HG03460 (cell line): ENCODE results near the gene MIR17HG.
"Not testable (repeated sequence)": the region's sequence is repeated elsewhere in the genome, so short reads cannot be mapped to it uniquely, and the experiment has no call there.

ENCODE experiments used
- ATAC-seq: cut with Tn5 transposase; IDR thresholded peaks from one replicate; pipeline ENCODE4 v1.9.1; 2021; ENCODE audit not compliant: unreplicated experiment

The MIR17HG gene

DNA sequence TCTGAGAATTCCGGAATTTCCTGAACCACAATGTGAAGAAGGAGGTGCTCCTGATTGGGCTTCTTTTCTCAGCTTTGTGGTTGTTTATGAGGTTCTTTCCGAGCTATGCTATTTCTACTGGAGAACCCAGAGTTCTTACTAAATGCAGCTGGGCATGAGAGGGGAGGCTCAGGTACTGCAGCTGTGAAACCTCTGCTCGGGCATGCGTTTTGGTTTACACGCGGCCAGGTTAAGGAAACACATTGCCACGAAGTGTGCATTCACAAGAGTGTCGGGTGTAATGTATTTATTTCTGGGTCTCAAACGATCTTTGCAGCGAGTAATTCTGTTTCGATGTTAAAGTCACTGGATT, 661 bp upstream of the MIR17HG start:
- ATAC-seq: peak; percentile 22

DNA sequence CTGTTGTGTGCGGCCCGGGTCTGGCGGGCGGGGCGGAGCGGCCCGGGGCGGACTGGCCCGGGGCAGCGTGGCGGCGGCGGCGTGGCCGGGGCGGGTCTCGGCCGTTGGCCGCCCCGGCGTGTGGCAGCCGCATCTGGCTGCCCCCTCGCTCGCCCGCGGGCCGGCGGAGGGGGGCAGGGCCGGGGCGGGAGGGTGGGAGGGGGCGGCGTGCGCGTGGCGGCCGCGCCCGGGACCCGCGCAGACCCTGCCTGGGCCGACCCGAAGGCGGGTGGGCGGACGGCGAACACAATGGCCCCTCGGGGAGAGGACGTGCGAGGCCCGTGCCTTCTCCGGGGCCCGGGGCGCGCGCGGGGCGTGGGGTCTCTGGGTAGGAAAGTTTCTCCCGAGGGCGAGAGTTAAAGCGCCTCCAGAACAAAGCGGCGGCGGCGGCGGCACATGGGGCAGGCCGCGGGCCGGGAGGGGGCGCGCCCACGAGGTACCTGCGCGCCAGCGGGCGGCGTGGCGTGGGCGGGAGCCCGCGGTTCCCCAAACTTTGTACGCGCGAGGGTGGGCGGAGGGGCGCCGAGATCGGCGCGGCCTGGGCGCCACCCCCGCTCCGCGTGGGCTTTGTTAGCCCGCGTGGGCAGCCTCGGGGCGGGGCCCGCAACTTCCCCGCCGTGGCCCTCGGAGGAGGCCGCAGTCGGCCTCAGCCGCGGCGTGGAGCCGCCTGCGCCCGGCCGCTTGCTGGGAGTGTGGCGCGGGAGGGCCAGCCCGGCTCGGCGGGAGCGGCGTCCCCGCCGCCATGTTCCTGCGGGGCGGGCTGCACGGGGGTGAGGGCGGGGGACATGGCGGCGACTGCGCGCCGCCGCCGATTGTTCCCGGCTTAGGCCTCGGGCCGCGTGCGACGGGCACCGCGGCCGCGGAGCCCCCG, 764 bp downstream of the MIR17HG start:
- peak; percentile 25 for ATAC-seq

DNA sequence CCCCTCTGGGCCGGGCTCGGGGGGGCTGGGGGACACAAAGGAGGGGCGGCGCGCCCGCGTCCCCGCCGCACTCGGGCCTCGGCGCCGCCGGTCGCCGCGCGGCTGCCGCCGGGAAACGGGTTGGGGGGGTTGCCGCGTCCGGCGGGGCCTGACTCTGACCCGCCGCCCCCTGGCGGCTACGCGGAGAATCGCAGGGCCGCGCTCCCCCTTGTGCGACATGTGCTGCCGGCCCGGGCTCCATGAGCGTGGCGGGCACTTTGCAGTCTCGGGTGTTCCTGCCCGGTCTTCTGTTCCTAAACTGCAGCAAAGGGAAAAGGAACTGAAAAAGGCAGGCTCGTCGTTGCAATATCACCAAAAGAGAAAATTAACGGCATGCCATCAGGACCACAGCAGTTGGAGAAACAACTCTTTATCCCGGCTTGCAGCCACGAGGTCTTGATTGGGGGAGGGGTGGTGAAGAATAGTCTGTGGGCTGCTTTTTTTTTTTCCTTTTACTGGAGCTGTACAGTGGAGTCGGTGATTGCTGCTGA, 1.5 kb downstream of the MIR17HG start:
- peak; percentile 48 for ATAC-seq

DNA sequence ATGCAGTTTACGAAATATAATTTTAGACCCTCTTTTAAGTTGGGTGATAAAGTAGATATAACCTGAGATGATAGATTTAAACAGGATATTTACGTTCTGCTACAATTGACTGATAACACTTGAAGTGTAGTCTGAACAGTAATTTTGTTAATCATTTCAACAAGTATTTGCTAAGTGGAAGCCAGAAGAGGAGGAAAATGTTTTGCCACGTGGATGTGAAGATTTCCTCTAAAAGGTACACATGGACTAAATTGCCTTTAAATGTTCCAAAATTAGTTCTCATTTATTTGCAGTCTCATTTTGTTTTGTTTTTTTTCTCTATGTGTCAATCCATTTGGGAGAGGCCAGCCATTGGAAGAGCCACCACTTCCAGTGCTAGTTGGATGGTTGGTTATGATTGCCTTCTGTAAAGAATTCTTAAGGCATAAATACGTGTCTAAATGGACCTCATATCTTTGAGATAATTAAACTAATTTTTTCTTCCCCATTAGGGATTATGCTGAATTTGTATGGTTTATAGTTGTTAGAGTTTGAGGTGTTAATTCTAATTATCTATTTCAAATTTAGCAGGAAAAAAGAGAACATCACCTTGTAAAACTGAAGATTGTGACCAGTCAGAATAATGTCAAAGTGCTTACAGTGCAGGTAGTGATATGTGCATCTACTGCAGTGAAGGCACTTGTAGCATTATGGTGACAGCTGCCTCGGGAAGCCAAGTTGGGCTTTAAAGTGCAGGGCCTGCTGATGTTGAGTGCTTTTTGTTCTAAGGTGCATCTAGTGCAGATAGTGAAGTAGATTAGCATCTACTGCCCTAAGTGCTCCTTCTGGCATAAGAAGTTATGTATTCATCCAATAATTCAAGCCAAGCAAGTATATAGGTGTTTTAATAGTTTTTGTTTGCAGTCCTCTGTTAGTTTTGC, 2.8 kb downstream of the MIR17HG start:
- ATAC-seq: no peak

DNA sequence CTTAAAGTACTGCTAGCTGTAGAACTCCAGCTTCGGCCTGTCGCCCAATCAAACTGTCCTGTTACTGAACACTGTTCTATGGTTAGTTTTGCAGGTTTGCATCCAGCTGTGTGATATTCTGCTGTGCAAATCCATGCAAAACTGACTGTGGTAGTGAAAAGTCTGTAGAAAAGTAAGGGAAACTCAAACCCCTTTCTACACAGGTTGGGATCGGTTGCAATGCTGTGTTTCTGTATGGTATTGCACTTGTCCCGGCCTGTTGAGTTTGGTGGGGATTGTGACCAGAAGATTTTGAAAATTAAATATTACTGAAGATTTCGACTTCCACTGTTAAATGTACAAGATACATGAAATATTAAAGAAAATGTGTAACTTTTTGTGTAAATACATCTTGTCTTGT, 3.6 kb downstream of the MIR17HG start:
- ATAC-seq: no peak

DNA sequence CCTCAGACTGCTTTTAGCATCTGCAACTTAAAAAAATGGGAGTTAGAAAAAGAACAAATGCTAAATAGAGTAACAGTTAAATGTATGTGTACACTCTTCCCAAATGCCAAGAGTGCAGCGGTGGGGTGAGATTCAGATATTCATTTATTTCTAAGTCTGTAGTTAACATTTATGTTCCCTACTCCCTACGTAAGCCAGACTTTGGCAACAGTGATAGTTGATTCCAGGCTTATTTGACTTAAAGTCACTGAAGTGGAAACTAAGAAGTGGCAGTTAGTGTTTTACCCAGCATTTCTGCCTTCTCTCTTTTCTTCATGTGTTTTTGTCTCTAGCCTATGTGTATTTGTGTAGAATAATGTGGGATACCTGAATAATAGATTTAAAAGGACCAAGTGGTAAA, 4.5 kb downstream of the MIR17HG start:
- no peak for ATAC-seq

DNA sequence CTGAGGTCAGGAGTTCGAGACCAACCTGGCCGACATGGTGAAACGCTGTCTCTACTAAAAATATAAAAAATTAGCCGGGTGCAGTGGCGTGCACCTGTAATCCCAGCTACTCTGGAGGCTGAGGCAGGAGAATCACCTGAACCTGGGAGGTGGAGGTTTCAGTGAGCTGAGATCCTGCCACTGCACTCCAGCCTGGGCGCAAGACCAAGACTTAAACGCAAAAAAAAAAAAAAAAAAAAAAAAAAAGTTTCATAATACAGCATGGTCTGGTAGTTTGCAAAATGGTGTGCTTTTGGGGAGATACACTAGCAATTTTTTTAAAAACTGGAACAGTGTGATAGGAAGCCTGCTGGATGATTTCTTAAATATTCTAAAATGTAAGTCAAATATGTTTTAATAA, 5.4 kb downstream of the MIR17HG start:
- ATAC-seq: not testable (repeated sequence)

DNA sequence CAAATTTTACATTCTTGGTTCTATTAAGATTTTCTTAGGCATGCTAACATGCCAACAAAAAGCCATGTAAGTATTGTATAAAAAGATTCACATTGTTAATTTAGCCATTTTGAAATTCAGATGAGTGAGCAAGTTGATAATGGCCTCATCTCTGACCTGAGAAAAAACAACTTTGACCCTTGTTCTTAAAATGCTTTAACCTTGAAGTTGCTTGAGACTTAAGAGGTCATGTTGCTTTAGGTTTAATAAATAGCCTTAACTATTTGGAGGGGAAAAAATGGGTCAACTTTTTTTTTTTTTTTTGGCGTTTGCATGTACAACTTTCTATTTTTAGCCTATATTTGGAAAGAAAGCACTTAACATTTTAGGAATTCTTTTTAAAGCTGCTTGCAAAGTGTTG, 6.0 kb downstream of the MIR17HG start:
- ATAC-seq: no peak

DNA sequence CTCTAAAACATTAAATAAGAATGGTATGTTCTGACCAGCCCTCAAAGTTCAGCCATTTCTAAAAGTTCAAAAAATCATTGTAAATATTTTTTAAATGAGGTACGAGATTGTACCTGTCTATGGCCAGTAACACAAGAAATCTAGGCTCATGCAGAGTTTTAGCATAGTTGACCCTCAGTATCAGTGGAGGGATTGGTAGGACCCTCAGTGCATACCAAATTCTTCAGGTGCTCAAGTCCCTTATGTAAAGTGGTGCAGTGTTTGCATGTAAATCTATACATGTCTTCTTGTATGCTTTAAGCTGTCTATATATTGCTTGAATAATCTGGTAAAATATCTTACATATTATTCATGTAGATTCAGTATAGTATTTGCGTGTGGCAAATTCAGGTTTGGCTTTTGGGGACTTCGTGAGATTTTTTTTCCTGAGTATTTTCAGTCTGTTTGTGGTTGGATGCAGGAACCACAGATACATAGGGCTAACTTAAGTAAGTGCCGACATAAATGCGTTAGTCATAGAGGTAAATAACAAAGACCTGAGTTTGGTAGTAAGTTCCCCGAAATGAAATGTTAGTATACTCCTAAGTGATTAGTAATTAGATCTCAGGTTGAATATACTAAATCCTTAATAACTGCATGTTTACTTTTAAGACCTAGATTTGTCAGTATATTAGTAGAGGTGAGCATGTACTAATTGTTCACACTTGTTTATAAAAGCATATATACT, 7.8 kb downstream of the MIR17HG start:
- ATAC-seq: no peak

DNA sequence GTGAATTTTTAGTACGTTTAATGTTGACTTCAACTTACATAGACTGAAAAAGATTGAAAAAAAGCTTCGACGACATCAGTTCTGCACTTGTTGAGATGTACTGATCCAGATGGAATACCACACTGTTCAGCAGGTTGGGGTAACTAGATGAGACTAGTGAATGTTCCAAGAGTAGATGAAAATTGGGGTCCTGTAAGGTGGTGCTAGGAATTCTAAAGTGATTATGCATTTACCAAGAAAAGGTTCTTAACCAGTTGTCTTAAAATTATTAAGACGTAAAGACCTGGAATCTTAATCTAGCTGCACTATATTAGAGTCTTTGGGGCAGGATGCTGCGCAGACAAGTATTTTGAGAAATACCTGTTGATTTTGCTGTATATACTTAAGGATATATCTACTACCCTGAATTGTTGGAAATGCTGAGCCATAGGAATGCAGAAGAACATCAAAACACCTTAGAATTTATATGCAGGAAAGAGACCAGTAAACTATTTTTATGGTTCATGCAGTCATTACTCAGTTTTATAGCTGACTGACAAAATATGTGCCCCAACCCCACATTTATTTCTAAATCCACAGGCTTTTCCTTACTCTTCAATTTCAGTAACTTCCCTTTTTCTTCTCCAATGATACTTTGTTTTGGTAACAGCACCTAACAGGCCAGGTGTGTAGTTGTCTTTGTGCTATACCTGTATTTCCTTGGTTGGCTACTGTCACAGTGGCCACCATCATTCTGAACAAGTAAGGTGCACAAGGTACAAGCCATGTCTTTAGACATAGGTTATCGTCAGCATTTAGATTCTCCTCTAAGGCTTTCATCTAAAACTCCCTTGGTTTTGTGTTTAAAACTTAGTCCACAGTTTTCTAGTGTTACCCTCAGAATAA, 8.6 kb downstream of the MIR17HG start:
- no peak for ATAC-seq

DNA sequence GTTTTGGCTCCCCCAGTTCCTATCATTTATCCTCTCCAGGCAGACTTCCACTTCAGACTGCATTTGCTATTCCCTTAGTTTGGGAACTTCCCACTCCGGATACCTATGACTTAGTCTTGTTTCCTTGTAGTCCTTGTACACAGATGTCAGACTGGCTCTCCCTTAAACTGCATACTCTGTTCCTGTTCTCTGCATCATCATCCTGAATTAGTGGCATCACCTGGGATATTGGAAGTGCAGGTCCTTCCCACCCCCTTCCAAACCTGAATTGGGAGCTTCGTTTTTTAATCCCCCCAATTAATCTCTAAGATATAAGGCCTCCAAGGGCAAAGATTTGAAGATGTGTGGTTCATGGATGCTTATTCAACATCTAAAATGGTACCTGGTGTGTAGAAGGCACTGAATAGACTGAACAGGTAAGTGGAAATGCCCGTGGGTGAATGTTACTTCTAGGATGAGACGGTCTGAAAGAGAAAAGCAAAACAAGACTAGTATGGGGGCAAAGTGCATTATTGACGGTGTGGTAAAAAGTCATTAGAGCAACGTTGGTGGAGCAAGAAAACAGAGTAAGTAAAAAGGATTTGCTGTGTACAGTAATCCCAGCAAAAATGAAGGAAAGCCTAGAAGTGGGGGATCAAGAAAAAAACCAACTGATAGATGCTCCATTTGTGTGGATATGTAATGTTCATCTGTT, 9.6 kb downstream of the MIR17HG start:
- no peak for ATAC-seq

DNA sequence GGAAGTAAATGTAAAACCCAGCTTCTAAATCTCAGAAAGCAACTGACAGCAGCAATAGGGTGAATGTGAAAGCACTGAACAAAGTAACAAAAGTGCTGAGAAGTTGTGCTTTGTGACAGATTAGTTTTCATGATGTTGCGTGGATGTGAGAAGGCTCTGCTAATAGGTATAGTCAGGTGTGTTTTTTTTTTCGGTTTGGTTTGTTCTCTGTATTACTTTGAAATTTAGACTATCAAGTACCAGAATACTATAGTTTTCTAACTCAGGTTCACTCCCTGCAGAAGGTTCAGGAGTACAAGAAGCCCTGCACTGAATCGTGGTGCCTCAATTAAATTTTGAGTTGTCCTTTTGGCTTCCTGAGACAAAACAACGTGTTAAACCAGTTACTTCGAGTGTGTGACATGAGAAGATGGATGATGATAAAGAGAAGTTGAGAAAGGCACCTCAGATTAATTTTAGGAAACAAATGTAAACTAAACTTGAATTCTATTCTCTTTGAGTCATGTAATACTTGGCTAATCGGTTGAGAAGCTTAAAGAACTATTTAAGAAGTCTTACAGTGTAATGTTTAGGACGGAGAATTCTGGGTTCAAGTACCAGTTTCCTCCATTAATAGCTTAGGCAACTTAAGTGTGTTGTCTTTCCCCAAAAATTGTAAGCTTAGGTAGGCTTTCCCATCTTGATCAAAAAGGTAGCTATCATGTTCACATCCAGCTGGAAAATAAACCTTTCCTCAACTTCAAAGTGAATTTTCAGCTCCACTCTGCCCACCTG, 10.3 kb downstream of the MIR17HG start:
- ATAC-seq: no peak

DNA sequence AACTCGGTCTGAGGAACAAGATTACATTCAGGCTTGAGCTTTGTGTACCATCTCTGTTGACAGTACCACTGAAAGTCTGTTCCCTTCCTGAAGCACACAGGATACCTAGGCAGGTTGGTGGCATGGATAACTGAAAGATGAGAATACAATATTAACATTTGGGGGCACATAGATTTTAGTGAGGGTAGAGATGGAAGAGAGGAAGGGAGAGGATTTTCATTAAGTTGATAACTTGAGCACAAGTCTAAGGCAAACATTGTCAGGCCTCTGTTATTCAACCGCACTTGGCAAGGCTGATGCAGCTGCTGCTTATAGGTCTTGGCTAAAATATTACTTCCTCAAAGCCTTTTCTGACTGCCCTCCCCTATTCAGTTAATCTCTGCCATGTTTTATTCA, 10.9 kb downstream of the MIR17HG start:
- no peak for ATAC-seq

DNA sequence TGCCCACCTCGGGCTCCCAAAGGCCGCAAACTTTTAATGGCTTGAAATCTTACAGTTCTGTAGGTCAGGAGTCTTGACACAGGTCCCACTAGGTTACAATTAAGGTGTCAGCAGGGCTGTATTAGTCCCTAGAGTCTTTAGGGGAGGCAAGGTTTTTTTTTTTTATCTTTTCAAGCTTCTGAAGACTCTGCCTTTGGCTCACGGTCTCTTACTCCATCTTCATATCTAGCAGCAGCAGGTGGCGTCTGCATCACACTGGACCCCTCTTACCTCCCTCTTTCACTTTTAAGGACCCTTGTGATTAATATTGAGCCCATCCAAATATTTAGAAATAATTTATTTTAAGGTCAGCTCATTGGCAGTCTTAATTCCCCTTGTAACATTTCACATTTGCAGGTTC, 11.6 kb downstream of the MIR17HG start:
- no peak for ATAC-seq

DNA sequence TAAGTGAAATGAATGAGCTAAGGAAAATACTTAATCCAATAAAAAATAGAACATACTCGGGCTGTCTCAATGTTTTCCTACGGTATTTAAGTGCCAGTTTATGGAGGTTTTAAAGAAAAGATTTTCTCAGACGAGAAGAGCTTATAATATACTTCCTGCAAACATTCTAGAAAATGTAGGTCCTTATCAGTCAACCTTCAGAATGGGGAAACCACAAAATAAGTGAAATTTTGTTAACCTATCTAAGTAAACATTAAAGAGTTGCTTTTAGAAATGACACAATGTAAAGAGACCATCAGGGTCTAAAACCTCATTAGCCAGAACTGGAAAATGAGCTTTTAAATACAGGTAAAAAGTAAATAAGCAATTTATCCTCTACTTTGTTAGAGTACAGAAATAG, 12.1 kb downstream of the MIR17HG start:
- no peak for ATAC-seq

DNA sequence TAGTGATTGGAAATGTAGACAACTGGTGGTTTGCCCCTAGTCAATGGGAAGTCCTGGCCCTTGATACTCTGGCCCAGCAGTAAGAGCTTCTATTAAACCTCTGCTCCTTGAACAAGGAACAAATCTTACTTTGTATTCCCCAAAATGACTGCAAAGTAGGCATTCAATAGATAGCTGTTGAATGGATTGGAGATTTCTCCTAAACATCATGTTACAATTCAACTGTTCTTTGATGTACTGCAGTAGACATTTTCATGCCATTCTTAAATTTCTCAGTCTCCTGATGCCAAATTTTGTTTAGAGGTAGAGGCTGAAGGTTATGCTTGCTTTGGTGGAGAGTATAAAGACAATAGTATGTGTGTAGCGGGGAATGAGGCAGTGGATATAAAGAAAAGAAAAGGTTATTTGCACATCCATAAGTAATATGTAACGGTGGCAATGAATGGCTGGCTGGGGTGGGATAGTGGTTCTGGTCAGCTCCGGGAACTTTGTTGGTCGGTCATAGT, 12.8 kb downstream of the MIR17HG start:
- ATAC-seq: no peak

DNA sequence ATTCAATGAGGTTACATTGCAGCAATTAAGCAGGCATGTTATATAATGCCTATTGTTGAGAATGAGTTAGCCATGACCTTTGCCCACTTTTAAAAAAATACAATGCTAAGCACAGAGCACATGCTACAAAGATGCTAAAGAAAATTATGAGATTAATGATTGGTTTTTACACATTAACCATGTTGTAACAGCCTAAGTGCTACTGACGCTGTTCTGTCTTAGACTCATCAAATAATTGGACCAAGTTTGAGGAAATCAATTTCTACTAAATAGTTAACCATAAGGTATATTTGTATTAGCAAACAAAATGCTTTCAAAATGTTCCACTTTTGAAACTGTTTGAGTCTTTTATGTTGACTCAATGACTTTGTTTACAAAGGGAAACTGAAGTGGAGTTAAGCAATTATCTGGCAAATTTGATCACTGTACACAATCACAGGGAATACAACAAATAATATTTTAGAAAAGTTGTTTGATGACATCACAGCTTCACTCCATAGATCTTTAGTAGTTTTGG, 14.3 kb downstream of the MIR17HG start:
- ATAC-seq: no peak

DNA sequence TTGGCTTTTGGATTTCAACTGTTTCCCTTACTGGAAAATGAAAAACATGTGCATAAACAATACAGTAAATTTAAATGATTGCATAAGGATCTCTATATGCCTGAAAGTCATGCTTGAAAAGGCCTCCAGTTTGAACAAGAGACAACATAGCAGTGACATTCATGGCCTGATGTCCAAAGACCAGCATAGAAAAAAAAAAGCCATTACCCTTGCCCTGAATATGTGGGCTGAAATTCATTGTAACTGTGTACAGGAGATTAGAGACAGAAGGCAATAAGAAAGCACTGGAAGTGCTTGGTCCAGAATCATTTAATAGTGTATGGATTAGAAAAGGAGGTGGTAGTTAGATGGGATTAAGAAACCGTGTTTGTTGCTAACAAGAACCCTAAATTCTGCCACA, 15.4 kb downstream of the MIR17HG start:
- ATAC-seq: no peak
